Mucosa of descending colon (tissue), 3 donors: ENCODE measurements around the gene KATNB1. TPM values are rescaled to one million over a fixed set of nuclear protein-coding genes. Genes with fewer than 3 reads are reported as not detected.

ENCODE experiments used
- ATAC-seq: fragments of 200-7000 bp; cut with Tn5 transposase; one replicate; pipeline ENCODE4 v1.9.1; 2020; ENCODE audit warnings: mild to moderate bottlenecking, moderate library complexity
- DNase-seq, 3 donors: peaks; one replicate each; pipeline ENCODE4 v3.0.0-alpha.2; 2020
- H3K36me3 ChIP-seq: fragments of 200-600 bp; one replicate; pipeline ENCODE4 v1.8.0; 2021; ENCODE audit warnings: low read depth, mild to moderate bottlenecking
- H3K4me1 ChIP-seq: fragments of 200-600 bp; one replicate; pipeline ENCODE4 v1.8.0; 2021; ENCODE audit warnings: low read depth, mild to moderate bottlenecking
- H3K4me3 ChIP-seq: fragments of 200-600 bp; one replicate; pipeline ENCODE4 v1.8.0; 2021; ENCODE audit warnings: mild to moderate bottlenecking
- H3K9me3 ChIP-seq: fragments of 200-600 bp; one replicate; pipeline ENCODE4 v1.8.0; 2021; ENCODE audit warnings: mild to moderate bottlenecking
- CTCF ChIP-seq: fragments of 200-600 bp; IDR thresholded peaks from one replicate; pipeline ENCODE4 v1.8.0; 2022; ENCODE audit warnings: antibody characterized with exemption, mild to moderate bottlenecking
- intact Hi-C, 2 donors: fragments of 100-400 bp; cut with DNase I in 1 of 2; cut with micrococcal nuclease in 1 of 2; formaldehyde crosslinking; loops; one replicate each; pipeline versions ENCODE4 v1.11.0 to v1.11.1; 2022; cut with DNase I, micrococcal nuclease
- total RNA-seq, 3 donors: library from RNA; stranded (reverse); fragmentation: NEBNext Ultra II Directional in 2 of 3; extraction: Animal tissue kit (Norgen Biotek cat#: 25700) in 2 of 3; gene quantifications; one replicate each; pipeline versions ENCODE4 v1.2.1 to v1.2.4, GENCODE V29; 2021 to 2023
- donor health status: DM: no; HTN: no; CAD: no; lungs with moderate emphysema.
- donor health status: DM: no; HTN: no; CAD: no.
- donor health status: DM: no; HTN: yes; CAD: no.

The KATNB1 gene
- total RNA-seq, 3 donors from 2014 or later: 12.8 to 21.1 (median 17.9) TPM

DNA sequence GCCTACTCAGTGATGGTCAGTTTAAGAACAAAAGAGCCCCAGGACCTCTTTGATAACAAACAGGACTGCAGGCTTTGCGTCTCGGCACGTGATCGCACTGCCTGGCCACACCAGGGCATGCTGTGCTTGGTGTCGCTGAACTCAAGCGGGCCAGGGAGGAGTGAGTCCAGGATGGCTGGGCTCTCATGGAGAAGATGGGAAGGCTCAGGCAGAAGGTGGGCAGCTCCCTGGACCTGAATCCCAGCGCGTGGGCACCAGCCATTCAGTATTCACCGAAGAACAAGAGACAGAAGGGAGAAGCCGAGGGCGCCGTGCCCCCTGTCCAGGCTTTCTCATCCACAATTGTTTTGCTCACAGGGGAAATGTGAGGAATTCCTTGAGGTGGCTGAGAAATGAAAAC is 11.9 kb downstream of the KATNB1 start:
- no peak for ATAC-seq
- intact Hi-C loops: no loop called here

GRCh38 chr16:57747996-57748395 is 12.4 kb downstream of the KATNB1 start:
- Histone ChIP-seq H3K4me3 (no peak overlapping the region), H3K9me3 (no peaks in the 10 kb centered on the region), H3K36me3 (no peaks in the 10 kb centered on the region), H3K4me1 (no peaks in the 10 kb centered on the region)
- peak in 1 of 3 donors; percentile 10 for DNase-seq
- TF ChIP-seq CTCF: no peak
- intact Hi-C loops: no loop called here
- no peak for ATAC-seq

More for the DNA sequence above, 11.9 kb downstream of the KATNB1 start:
- Histone ChIP-seq H3K4me1 (no peaks in the 10 kb centered on the region), H3K36me3 (no peaks in the 10 kb centered on the region), H3K4me3 (no peak overlapping the region), H3K9me3 (no peaks in the 10 kb centered on the region)
- DNase-seq: no peak
- no peak for TF ChIP-seq CTCF

DNA sequence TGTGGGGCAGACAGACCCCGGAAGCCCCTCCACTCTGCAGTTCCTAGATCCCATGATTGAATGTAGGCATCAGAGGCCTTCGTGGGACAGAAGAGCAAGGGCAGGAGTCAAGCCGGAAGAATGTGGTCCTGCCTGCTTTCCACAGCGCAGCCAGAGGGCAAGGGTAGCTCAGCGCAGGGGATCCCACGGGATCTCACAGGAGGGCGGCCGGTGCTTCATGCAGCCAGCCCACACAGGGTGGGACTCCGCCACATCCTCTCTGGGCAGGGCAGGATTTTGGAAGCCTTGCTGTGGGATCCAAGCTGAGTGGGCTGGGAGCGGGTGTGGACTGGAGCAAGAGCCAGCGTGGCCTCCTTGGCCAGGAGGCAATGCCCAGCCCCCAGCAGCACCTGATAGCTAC is 13.0 kb downstream of the KATNB1 start:
- no peak for TF ChIP-seq CTCF
- no peak for ATAC-seq
- peak in 2 of 3 donors; percentile 13 to 36 for DNase-seq

GRCh38 chr16:57749101-57749692 is 13.6 kb downstream of the KATNB1 start:
- H3K4me3 ChIP-seq: no peak overlapping the region
- ATAC-seq: no peak
- no peaks in the 10 kb centered on the region for H3K36me3 ChIP-seq
- intact Hi-C loops: no loop called here
- TF ChIP-seq CTCF: no peak
- DNase-seq: peak in 1 of 3 donors; percentile 7
- no peaks in the 10 kb centered on the region for H3K9me3 ChIP-seq
- no peaks in the 10 kb centered on the region for H3K4me1 ChIP-seq

More for the DNA sequence above, 13.0 kb downstream of the KATNB1 start:
- H3K36me3 ChIP-seq: no peaks in the 10 kb centered on the region
- intact Hi-C loops: no loop called here
- H3K9me3 ChIP-seq: no peaks in the 10 kb centered on the region
- no peaks in the 10 kb centered on the region for H3K4me1 ChIP-seq
- no peak overlapping the region for H3K4me3 ChIP-seq

DNA sequence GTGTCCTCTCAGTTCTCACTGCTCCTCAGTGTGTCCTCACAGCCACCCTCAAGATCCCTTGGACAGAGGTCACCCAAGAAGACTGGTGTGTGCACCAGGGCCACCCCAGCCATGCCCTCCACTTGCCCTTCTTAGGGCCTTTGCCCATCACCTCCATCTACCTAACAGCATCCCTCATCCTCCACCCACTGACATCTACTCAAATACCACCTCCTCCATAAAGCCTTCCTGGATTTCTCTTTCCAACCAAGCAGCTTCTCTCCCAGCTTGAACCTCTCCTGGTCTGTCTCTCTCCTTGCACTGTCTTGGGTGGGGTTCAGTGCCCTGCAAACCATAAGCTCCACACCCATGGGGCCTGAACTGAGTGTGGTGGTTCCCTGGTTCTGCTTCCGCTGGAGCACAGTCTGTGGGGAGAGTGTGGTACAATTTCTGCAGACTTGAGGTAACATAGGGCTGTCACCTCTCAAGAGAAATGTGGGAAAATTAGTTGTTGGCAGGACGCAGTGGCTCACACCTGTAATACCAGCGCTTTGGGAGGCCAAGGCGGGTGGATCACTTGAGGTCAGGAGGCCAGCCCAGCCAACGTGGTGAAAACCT is 14.4 kb downstream of the KATNB1 start:
- no peak overlapping the region for H3K4me3 ChIP-seq
- TF ChIP-seq CTCF: no peak
- H3K9me3 ChIP-seq: no peaks in the 10 kb centered on the region
- no peaks in the 10 kb centered on the region for H3K4me1 ChIP-seq
- intact Hi-C loops: no loop called here
- no peak for ATAC-seq
- H3K36me3 ChIP-seq: no peaks in the 10 kb centered on the region
- peak in 1 of 3 donors; percentile 3 for DNase-seq
